ENCODE results near the gene ATP8A2.

- TF ChIP-seq CTCF (conservative IDR thresholded peaks at IDR 0.05) (no peak), ZFX (IDR thresholded peaks at IDR 0.05) (no peak)
These were observed 52.1 kb downstream of the ATP8A2 start for GRCh38 chr13:25423831-25424230.
